ENCODE results near the gene DHX35. TPM values are rescaled to one million over a fixed set of nuclear protein-coding genes. Genes with fewer than 3 reads are reported as not detected.
A peak's percentile ranks its signal among the peaks of the same experiment; 100 is the strongest.

The DHX35 gene
- polyA plus RNA-seq, 3 donors, result 1.6 to 11.2 (median 2.7) TPM

GRCh38 chr20:38939686-38940085, 22.5 kb upstream of the DHX35 start:
- intact Hi-C loops (cut with micrococcal nuclease), result loop anchor here in 1 of 2 donors (10.0 kb wide), 1 partner anchor 105 kb away; no protein-coding TSS in a partner anchor
- Histone ChIP-seq H4K20me1 (ENCODE audit: insufficient read depth, low read length) (no peaks in the 10 kb centered on the region), H3K4me2 (replicated peaks; ENCODE audit: extremely low read depth, low read length, poor library complexity, severe bottlenecking) (no peak overlapping the region), H3K79me2 (ENCODE audit: insufficient read depth, low read length) (peaks cover 79% of the 10 kb centered on the region), H3K9ac (ENCODE audit: insufficient read depth, low read length, poor library complexity, severe bottlenecking) (no peak overlapping the region), H3K9me3 (replicated peaks in 1 of 2; ENCODE audit: control insufficient read depth in 1 of 2, insufficient read depth in 1 of 2, low read length in 2 of 2) (no peaks in the 10 kb centered on the region), H2AFZ (ENCODE audit: insufficient read depth, low read depth, low read length, poor library complexity, severe bottlenecking) (no peak overlapping the region), H3K36me3 (replicated peaks in 1 of 2; ENCODE audit: control insufficient read depth in 1 of 2, insufficient read depth in 2 of 2, low read length in 2 of 2) (peaks cover 24 to 92% of the 10 kb centered on the region in 2 donors), H3K4me1 (ENCODE audit: control insufficient read depth in 1 of 2, insufficient read depth in 2 of 2, low read length in 2 of 2) (no peaks in the 10 kb centered on the region), H3K27me3 (ENCODE audit: control insufficient read depth in 2 of 2, insufficient read depth in 2 of 2, low read length in 2 of 2) (no peaks in the 10 kb centered on the region), H3K27ac (ENCODE audit: low read depth in 1 of 2, low read length in 2 of 2) (no peak overlapping the region), H3K4me3 (replicated peaks in 1 of 3; ENCODE audit: low read depth in 2 of 3, low read length in 3 of 3) (no peak overlapping the region)
- no peak for TF ChIP-seq CTCF (IDR thresholded peaks at IDR 0.05)
- no peak overlapping the region for H3K4me3 Mint-ChIP-seq
- H3K4me1 Mint-ChIP-seq, result peaks cover 2% of the 10 kb centered on the region
- peaks cover 45 to 79% of the 10 kb centered on the region in 2 donors for H3K36me3 Mint-ChIP-seq
- WGBS (ENCODE audit: insufficient coverage), result 86% methylated on average over 1 of the region's 2 CpGs
- H3K27ac Mint-ChIP-seq, result peak overlapping the region in 2 of 7 donors; percentile 25 to 53
- H3K9me3 Mint-ChIP-seq, result no peaks in the 10 kb centered on the region
- H3K27me3 Mint-ChIP-seq (ENCODE audit: low read depth in 3 of 3), result peaks cover 0 to 1% (median 0%) of the 10 kb centered on the region in 3 donors
- DNase-seq, result no peak

GRCh38 chr20:38940644-38941043, 21.5 kb upstream of the DHX35 start:
- DNase-seq, result no peak
- Histone ChIP-seq H3K4me1 (ENCODE audit: control insufficient read depth in 1 of 2, insufficient read depth in 2 of 2, low read length in 2 of 2) (no peaks in the 10 kb centered on the region), H3K27me3 (ENCODE audit: control insufficient read depth in 2 of 2, insufficient read depth in 2 of 2, low read length in 2 of 2) (no peaks in the 10 kb centered on the region), H3K79me2 (ENCODE audit: insufficient read depth, low read length) (peaks cover 69% of the 10 kb centered on the region), H3K9me3 (replicated peaks in 1 of 2; ENCODE audit: control insufficient read depth in 1 of 2, insufficient read depth in 1 of 2, low read length in 2 of 2) (no peaks in the 10 kb centered on the region), H3K4me2 (replicated peaks; ENCODE audit: extremely low read depth, low read length, poor library complexity, severe bottlenecking) (no peak overlapping the region), H3K27ac (ENCODE audit: low read depth in 1 of 2, low read length in 2 of 2) (no peak overlapping the region), H2AFZ (ENCODE audit: insufficient read depth, low read depth, low read length, poor library complexity, severe bottlenecking) (no peak overlapping the region), H4K20me1 (ENCODE audit: insufficient read depth, low read length) (no peaks in the 10 kb centered on the region), H3K4me3 (replicated peaks in 1 of 3; ENCODE audit: low read depth in 2 of 3, low read length in 3 of 3) (no peak overlapping the region), H3K9ac (ENCODE audit: insufficient read depth, low read length, poor library complexity, severe bottlenecking) (no peak overlapping the region), H3K36me3 (replicated peaks in 1 of 2; ENCODE audit: control insufficient read depth in 1 of 2, insufficient read depth in 2 of 2, low read length in 2 of 2) (peaks cover 26 to 95% of the 10 kb centered on the region in 2 donors)
- H3K27me3 Mint-ChIP-seq (ENCODE audit: low read depth in 3 of 3), result peaks cover 0 to 1% (median 0%) of the 10 kb centered on the region in 3 donors
- H3K9me3 Mint-ChIP-seq, result no peaks in the 10 kb centered on the region
- peaks cover 49 to 76% of the 10 kb centered on the region in 2 donors for H3K36me3 Mint-ChIP-seq
- no peak overlapping the region for H3K4me3 Mint-ChIP-seq
- no peak for TF ChIP-seq CTCF (IDR thresholded peaks at IDR 0.05)
- H3K27ac Mint-ChIP-seq, result peak overlapping the region in 2 of 7 donors; percentile 19 to 41
- 92% methylated on average over 3 of the region's 5 CpGs for WGBS (ENCODE audit: insufficient coverage)
- intact Hi-C loops (cut with micrococcal nuclease), result no loop called here
- H3K4me1 Mint-ChIP-seq, result no peaks in the 10 kb centered on the region

Data from CD14-positive monocyte (primary cell).